ENCODE measurements around the gene RNASE7. TPM values are rescaled to one million over a fixed set of nuclear protein-coding genes. Genes with fewer than 3 reads are reported as not detected.

Gene RNASE7
- total RNA-seq, 4 donors from 2014 or later = 0.55 TPM; not detected in 3

DNA sequence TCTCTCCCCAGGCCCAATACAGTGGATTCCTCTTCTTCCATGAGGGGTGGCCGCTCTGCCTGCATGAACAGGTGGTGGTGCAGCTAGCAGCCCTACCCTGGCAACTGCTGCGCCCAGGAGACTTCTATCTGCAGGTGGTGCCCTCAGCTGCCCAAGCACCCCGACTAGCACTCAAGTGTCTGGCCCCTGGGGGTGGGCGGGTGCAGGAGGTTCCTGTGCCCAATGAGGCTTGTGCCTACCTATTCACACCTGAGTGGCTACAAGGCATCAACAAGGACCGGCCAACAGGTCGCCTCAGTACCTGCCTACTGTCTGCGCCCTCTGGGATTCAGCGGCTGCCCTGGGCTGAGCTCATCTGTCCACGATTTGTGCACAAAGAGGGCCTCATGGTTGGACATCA is 31.8 kb downstream of the RNASE7 start:
- ATAC-seq = no peak
- DNase-seq = no peak
- intact Hi-C loops (cut with DNase I; ENCODE audit: low total_unique reads) = no loop called here
- Histone ChIP-seq H3K27ac (no peak overlapping the region), H3K9me3 (no peaks in the 10 kb centered on the region), H3K4me1 (peaks cover 12 to 25% of the 10 kb centered on the region in 2 donors), H3K36me3 (peaks cover 0 to 38% of the 10 kb centered on the region in 2 donors), H3K4me3 (no peak overlapping the region), H3K27me3 (no peaks in the 10 kb centered on the region)
- in situ Hi-C loops (cut with MboI; ENCODE audit: low sequenced_read_pairs in 4 of 4) = loop anchor here in 1 of 4 donors (25.0 kb wide), 1 partner anchor 387 kb away; the partner anchor contains the start of genes ANG and RNASE4
- no peak for TF ChIP-seq CTCF (IDR thresholded peaks at IDR 0.05 in 4 of 5, conservative IDR thresholded peaks at IDR 0.05 in 1 of 5)
- no peak for TF ChIP-seq POLR2A (IDR thresholded peaks at IDR 0.05)

DNA sequence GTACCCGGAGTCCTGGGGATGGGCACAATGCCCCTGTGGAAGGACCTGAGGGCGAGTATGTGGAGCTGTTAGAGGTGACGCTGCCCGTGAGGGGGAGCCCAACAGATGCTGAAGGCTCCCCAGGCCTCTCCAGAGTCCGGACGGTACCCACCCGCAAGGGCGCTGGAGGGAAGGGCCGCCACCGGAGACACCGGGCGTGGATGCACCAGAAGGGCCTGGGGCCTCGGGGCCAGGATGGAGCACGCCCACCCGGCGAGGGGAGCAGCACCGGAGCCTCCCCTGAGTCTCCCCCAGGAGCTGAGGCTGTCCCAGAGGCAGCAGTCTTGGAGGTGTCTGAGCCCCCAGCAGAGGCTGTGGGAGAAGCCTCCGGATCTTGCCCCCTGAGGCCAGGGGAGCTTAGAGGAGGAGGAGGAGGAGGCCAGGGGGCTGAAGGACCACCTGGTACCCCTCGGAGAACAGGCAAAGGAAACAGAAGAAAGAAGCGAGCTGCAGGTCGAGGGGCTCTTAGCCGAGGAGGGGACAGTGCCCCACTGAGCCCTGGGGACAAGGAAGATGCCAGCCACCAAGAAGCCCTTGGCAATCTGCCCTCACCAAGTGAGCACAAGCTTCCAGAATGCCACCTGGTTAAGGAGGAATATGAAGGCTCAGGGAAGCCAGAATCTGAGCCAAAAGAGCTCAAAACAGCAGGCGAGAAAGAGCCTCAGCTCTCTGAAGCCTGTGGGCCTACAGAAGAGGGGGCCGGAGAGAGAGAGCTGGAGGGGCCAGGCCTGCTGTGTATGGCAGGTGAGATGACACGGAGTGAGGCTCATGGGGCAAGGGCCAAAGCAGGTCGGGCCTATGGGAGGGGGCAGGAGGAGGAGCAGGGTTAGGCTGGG is 32.5 kb downstream of the RNASE7 start:
- intact Hi-C loops (cut with DNase I; ENCODE audit: low total_unique reads) = no loop called here
- Histone ChIP-seq H3K9me3 (no peaks in the 10 kb centered on the region), H3K4me1 (peaks cover 5 to 18% of the 10 kb centered on the region in 2 donors), H3K27ac (no peak overlapping the region), H3K27me3 (no peaks in the 10 kb centered on the region), H3K36me3 (peaks cover 0 to 45% of the 10 kb centered on the region in 2 donors), H3K4me3 (no peak overlapping the region)
- TF ChIP-seq POLR2A (IDR thresholded peaks at IDR 0.05) (no peak), CTCF (IDR thresholded peaks at IDR 0.05 in 4 of 5, conservative IDR thresholded peaks at IDR 0.05 in 1 of 5) (no peak)
- ATAC-seq = no peak
- DNase-seq = no peak
- in situ Hi-C loops (cut with MboI; ENCODE audit: low sequenced_read_pairs in 4 of 4) = loop anchor here in 1 of 4 donors (25.0 kb wide), 1 partner anchor 387 kb away; the partner anchor contains the start of genes ANG and RNASE4

DNA sequence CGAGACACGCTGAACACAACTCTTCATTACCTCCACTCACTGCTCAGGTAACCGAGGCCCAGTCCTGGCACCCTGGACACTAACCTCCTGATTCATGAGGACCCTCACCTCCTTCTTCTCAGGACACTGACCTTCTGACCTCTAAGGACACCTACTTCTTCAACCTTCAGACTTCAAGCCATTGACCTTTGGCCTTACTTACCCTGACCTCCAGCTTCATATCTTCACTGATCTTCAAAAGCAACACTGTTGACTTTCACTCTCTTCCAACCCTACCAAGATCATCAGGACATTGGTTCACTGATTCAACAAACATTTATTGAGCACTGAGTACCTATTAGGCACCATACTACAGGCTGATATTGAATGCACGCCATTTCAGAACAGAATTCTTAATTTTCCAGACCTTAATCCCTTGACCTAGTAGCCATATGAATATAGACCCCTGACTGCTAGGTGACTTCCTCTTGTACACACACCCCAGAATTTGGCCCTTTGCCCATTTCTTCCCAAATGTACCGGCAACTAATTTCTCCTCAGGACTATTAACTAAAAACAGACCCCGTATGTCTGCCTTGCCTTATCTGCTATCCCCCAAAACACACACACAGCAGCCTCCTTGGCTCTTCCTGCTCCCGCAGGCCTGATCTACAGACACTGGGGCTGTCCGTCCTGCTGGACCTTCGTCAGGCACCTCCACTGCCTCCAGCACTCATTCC is 33.7 kb downstream of the RNASE7 start:
- intact Hi-C loops (cut with DNase I; ENCODE audit: low total_unique reads) (no loop called here), in situ Hi-C loops (cut with MboI; ENCODE audit: low sequenced_read_pairs in 4 of 4) (no loop called here)
- Histone ChIP-seq H3K4me1 (peaks cover 4 to 13% of the 10 kb centered on the region in 2 donors), H3K27ac (no peak overlapping the region), H3K4me3 (no peak overlapping the region), H3K27me3 (no peaks in the 10 kb centered on the region), H3K36me3 (peaks cover 0 to 57% of the 10 kb centered on the region in 2 donors), H3K9me3 (no peaks in the 10 kb centered on the region)
- ATAC-seq (no peak), DNase-seq (no peak)
- TF ChIP-seq POLR2A (IDR thresholded peaks at IDR 0.05) (no peak), CTCF (IDR thresholded peaks at IDR 0.05 in 4 of 5, conservative IDR thresholded peaks at IDR 0.05 in 1 of 5) (no peak)

DNA sequence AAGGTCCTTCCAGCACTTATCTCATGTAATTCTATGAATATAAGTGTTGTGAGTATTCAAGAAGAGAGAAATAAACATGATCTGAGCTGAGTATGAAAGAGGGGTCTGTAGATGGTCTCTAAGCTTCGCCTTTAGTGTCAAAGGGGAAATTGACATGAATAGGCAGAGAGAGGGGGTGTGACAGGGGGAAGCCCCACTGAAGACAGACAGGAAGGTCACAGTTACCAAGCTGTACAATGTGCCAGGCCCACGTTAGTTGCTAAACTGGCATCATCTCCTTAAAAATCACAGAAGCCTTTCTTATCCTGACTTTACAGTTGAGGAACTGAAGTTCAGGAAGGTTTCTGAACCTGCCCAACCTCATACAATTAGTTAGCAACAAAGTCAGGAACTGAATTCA is 35.5 kb downstream of the RNASE7 start:
- no peak overlapping the region for H3K27ac ChIP-seq
- no peaks in the 10 kb centered on the region for H3K9me3 ChIP-seq
- TF ChIP-seq CTCF (IDR thresholded peaks at IDR 0.05 in 4 of 5, conservative IDR thresholded peaks at IDR 0.05 in 1 of 5) (no peak), POLR2A (IDR thresholded peaks at IDR 0.05) (no peak)
- in situ Hi-C loops (cut with MboI; ENCODE audit: low sequenced_read_pairs in 4 of 4) (no loop called here), intact Hi-C loops (cut with DNase I; ENCODE audit: low total_unique reads) (no loop called here)
- H3K4me1 ChIP-seq = peaks cover 0 to under 1% of the 10 kb centered on the region in 2 donors
- no peaks in the 10 kb centered on the region for H3K27me3 ChIP-seq
- ATAC-seq (no peak), DNase-seq (no peak)
- peaks cover 0 to 75% of the 10 kb centered on the region in 2 donors for H3K36me3 ChIP-seq
- H3K4me3 ChIP-seq = no peak overlapping the region
